WI38 (cell line): Measurements from ENCODE around the gene TUBA3E.
"Not testable (repeated sequence)": the region's sequence is repeated elsewhere in the genome, so short reads cannot be mapped to it uniquely, and the experiment has no call there.

Source experiments
- H3K4me3 ChIP-seq: 2 replicates; pipeline ENCODE4 v1.5.1; 2011; ENCODE audit warnings: low read depth, mild to moderate bottlenecking, control low read depth, low read length
- CTCF ChIP-seq: IDR thresholded peaks from 2 replicates; pipeline ENCODE4 v1.5.1; 2012; ENCODE audit warnings: low read depth, mild to moderate bottlenecking, control low read depth, low read length

Gene TUBA3E

GRCh38 chr2:130156624-130157004, 41.6 kb downstream of the TUBA3E start:
- TF ChIP-seq CTCF, result no peak

GRCh38 chr2:130155956-130156623, 42.1 kb downstream of the TUBA3E start:
- not testable (repeated sequence) for H3K4me3 ChIP-seq

More at GRCh38 chr2:130156624-130157004, 41.6 kb downstream of the TUBA3E start:
- H3K4me3 ChIP-seq, result no peak overlapping the region

GRCh38 chr2:130154773-130155765, 43.2 kb downstream of the TUBA3E start:
- no peak for TF ChIP-seq CTCF

GRCh38 chr2:130154423-130154770, 43.8 kb downstream of the TUBA3E start:
- not testable (repeated sequence) for H3K4me3 ChIP-seq

More at GRCh38 chr2:130154773-130155765, 43.2 kb downstream of the TUBA3E start:
- no peak overlapping the region for H3K4me3 ChIP-seq

GRCh38 chr2:130153721-130154422, 44.4 kb downstream of the TUBA3E start:
- not testable (repeated sequence) for H3K4me3 ChIP-seq

- no peak overlapping the region for H3K4me3 ChIP-seq
- TF ChIP-seq CTCF, result no peak
Observed at GRCh38 chr2:130152816-130153595, 45.2 kb downstream of the TUBA3E start.

- H3K4me3 ChIP-seq, result not testable (repeated sequence)
Observed at GRCh38 chr2:130152136-130152815, 46.0 kb downstream of the TUBA3E start.

GRCh38 chr2:130151145-130151512, 47.1 kb downstream of the TUBA3E start:
- not testable (repeated sequence) for H3K4me3 ChIP-seq
